GM12872 (cell line): ENCODE data around the gene CAPRIN2.

Experiments
- TF ChIP-seq, protein P1 (sequence below): IDR thresholded peaks from 3 replicates; pipeline ENCODE4 v1.5.1; 2011; ENCODE audit warnings: low read depth, mild to moderate bottlenecking, low read length, moderate library complexity; ENCODE audit not compliant: insufficient read depth

Gene CAPRIN2

DNA sequence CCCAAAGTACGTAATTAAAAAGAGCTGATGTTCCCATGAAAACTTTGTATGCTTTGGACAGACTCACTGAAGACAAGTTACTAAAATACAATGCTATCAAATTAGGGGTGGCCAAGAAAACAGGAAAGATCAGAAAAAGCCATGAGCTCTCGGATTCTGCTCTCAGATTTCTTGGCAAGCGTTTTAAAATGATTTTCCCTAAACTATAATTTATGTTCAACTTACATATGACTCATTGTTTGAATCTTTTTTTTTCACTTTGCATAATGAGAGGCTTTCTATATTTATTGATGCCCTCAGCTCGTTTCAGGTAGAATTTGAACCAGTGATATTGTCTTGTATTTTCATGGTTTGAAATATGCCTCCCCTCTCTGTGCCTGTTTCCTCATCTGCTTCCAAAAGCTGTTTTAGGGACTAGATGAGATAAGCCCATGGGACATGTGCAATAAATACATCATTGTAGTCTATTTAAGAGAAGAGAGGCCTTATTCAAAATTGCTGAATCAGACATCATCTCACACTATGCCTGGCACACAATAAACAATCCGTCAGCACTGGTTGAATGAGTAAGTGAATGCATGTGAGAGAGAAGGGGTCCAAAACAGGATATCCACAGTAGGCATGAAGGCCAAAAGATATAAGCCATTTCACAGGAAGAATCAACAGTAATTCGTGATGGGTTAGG is 54.4 kb downstream of the CAPRIN2 start:
- TF ChIP-seq, protein P1, sequence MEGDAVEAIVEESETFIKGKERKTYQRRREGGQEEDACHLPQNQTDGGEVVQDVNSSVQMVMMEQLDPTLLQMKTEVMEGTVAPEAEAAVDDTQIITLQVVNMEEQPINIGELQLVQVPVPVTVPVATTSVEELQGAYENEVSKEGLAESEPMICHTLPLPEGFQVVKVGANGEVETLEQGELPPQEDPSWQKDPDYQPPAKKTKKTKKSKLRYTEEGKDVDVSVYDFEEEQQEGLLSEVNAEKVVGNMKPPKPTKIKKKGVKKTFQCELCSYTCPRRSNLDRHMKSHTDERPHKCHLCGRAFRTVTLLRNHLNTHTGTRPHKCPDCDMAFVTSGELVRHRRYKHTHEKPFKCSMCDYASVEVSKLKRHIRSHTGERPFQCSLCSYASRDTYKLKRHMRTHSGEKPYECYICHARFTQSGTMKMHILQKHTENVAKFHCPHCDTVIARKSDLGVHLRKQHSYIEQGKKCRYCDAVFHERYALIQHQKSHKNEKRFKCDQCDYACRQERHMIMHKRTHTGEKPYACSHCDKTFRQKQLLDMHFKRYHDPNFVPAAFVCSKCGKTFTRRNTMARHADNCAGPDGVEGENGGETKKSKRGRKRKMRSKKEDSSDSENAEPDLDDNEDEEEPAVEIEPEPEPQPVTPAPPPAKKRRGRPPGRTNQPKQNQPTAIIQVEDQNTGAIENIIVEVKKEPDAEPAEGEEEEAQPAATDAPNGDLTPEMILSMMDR = no peak

DNA sequence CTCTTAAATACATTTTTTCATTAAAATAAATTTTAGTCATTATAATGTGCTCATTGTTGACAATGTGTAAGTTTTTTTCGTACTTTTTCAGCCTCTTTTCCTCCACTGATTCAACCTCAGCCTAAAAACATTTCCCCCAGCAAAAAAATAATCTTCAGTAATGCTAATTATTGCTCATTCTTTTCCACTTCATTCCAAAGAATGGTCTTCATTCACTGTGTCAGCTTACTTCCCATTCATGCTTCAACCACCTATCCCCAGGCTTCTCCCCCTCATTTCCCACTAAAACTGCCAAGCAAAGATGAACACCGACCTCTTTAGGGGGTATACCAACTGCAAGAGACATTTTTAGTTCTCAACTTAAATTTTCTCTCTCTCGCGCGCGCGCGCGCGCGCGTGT is 56.4 kb downstream of the CAPRIN2 start:
- TF ChIP-seq, protein P1 = no peak

DNA sequence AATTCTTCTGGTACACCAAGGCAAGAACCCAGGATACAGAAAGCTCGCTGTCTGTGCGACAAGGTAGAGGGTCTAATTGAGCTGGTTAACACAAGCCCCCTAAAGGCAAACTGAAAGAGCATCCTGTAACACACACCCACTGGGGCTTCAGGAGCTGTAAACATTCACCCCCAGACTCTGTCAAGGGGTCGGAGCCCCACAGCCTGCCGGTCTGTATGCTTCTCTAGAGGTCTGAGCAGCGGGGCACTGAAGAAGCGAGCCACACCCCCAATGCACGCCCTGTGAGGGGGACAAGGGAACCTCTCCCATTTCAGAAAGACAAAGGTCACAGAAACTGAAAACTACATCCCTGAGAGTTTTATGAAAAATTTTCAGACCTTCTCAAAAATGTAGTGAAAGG is 57.8 kb downstream of the CAPRIN2 start:
- TF ChIP-seq, protein P1 = no peak

DNA sequence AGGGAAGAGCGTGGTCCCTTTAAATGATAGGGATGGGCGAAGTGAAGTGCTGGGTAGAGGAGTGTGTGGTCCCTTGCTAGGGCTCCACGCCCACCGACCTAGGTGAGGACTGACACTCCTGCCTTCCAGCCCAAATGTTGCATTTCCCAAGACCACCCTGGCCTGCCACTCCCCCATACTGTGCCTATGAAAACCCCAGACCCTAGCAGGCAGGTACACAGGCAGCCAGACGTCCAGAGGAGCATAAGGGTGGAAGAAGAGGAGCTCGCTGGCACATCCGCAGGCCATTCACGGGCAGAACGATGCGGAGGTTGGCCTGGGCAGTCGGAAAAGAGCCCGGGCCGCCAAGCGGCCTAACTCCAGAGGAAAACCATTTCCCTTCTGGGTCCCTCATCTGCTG is 58.3 kb downstream of the CAPRIN2 start:
- TF ChIP-seq, protein P1 = no peak

DNA sequence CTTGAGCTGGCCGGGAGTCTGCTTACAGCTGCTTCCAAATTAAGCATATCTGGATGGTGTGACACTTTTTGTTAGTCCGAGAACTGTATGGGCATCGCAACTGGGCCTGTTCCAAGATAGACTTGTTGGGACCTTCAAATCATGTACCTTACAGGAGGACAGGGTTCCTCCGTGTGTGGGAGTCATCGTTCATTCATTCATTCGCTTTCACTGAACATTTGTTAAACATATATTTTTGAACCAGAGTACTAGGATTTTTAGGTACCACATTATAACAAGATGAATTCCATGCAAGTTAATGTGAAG is 58.7 kb downstream of the CAPRIN2 start:
- TF ChIP-seq, protein P1 = no peak

DNA sequence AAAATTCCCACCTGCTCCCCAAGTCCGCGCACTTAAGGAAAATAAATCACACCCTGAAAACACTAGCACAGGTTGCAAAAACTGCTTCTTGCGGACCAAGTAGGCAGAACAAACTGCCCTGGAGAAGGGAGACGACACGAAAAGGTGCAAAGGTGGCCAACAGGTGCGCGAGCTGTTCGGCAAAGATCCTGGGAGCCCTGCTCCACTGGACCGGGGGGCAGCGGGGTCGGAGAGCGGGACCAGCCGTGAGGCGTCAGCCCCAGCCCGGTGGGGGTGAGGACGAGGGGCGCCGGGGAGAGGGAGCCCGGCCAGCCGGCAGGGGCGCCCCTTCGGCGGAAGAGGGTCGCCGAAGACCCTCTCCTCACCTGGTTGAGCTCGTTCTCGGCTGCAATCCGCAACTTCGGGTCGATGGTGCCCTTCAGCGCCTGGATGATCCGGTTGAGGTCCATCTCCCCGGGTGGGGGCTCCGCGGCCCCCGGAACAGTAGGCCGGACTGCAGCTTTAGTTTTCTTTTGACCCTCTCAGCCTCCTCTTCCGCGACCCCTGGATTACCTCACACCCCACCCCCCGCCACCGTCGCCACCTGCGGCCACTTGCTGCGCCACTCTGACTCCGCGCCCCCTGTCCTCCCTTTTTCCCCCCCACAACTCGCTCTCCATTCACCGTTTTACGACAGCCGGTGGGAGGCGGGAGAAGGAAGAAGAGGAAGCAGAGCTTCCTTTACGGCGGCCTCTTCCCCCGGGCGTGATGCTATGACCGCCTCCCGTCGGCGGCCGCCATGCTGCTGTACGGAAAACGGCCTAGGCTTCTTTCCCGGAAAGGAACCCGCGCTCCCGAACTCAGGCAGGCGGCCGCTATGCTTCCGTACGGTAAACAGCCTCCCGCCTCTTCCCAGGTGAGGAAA is 59.3 kb downstream of the CAPRIN2 start, which contains the start of gene IPO8:
Gene IPO8, minus strand, starts transcription at position 671 of the 904 bp plus-strand sequence. Its CDS starts 222 bp downstream, at position 449.
- TF ChIP-seq, protein P1 = peak; percentile 63

DNA sequence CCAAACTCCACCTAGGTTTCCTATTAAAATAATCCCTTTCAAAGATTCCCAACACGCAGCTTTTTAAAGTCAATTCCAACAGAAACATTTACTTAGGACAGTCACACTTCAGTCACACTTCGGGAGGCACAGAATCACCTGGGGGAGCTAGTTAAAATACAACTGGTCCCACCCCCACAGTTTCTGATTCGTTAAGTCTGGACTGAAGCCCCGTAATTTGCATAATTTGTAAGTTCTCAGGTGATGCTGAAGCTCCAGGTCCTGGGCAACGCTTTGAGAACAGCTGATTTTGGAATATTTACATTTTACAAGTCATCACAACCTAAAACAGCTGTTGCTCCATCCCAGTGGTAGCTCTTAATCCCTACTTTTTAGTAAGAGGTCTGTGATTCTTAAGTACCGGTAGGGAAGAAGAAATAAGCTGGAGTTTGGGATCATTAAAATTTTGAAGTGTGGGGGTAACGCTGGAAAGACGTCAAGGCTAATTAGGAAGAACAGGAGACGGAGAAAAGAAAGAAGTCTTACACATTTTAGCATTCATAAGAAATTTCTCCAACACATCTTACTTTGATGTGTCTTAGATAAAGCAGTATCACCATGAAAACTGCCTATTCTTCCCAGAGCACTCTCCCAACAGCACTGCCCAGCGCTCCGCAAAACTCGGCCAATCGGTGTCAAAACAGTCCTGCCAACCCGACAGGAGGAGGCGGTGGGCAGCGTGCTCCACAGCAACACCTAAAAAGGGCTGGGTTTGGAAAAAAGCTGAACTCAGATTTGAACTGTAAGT is 60.1 kb downstream of the CAPRIN2 start:
- TF ChIP-seq, protein P1 = no peak
